ENCODE data around the gene GPR17.

Gene GPR17

DNA sequence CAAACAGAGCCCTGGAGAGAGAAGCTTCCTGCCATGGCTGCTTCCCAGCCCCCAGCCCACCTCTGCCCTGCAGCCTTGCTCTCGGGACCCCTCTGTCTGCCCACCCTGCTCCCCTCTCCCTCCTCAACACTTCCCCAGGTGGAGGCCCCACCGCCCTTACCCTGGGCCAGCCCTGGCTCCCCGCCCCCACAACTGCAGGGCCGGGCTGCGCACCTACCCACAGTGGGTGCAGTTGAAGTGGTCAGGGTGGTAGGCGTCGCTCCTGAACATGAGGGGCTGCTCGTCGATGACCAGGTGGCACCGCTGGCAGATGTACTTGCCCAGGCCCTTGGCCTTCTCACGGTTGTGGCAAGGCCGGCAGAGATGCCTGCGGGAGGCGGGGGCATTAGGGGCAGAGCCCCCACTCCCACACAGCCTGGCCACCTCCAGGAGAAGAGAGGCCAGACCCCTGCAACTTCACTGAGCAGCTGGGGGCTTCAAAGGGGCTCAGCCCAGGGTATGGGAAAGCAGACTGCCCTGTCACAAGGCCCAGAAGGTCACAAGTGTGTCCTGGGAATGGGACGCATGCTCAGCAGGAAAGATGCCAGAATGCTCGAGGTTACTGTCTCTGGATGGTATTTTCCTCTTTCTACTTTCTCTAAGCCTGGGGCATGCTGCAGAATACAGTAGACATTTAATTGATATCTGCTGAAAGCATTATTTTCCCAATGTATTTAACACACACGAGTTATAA lies 3.1 kb upstream of the GPR17 start:
- no peak for DNase-seq

DNA sequence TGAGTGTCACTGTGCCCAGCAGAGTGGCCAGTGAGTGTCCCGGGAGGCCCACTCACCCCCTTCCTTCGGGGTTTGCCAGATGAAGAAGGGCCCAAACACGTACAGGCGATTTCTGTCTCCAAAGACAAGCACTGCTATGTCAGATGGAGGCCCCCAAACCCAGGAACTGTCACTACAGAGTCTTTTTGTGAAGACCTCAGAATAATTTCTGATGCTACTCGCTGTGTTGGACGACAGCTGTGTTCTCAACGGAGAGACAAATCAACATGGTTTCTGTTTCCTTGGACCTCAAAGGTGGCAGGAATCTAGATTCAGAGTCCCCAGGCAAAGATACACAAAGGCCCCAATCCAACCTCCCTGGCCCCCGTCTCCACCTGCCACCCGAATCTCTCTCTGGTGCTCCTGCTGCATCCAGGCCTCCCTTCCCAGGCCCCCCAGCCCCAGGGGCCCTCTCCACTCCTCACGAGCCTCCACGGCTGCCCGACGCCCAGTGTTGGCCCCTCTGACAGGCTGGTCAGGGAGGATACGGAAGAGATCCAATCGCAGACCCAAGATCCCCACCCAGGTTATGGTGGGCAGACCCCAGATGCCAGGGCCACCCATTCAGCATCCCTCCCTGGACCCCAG lies 2.4 kb upstream of the GPR17 start:
- no peak for DNase-seq

DNA sequence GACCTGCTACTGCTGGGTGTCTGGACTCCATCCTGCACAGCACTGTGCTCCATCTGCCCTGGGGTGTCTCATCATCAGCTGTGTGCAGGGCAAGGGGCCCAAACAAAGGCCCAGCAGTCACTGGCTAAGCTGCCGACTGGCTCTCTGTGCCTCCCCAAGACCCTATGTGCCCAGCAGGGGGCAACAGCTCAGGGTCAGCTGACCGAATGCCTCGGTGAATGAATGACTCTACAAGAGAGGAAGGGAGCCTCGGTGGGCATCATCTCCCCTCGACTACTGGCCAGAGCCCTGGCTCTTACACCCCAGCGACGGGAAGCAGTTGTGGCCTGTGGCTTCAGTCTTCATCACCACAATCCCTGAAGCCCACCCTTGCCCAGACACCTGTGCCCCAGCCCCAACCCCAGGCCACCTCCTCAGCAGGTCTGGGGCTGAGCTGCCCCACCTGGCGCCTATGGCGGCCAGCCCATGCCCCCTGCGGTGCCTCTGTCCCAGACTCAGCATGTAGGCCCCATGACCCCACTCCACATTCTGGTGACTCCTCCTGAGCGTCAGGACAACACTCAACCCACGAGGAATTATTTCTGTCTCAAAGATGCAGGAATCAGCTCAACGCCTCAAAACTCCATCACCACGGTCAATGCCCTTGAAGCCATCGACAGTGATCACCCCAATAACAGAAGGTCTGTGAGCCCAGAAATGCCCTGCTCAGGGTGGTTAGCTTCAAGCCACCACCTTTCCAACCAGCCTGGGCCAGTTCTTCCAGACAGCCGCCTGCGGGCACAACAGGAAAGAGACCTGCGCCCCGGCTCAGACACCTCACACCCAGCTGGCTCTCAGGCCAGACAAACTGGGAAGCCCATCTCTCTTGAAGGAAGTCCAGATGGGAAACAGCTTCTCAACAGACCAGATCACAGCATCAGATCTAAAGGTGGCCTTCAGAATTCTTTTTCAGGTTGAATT lies 1.6 kb upstream of the GPR17 start:
- no peak for DNase-seq

DNA sequence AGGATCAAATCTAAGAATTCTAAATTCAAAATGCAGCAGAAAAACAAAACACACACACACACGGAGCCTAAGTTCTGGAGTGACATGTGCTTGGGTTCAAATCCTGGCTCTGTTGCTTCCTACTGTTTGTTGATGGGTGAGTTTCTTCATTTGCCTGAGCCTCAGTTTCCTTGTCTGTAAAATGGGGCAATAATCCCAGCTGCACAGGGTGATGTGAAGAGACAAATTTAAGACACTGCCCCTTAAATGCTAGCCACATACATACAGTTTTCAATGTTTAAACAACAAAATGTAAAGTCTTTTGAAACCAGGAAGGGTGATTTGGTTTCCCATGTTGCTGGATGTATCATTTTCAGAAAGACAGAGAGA lies 943 bp upstream of the GPR17 start:
- no peak for DNase-seq

DNA sequence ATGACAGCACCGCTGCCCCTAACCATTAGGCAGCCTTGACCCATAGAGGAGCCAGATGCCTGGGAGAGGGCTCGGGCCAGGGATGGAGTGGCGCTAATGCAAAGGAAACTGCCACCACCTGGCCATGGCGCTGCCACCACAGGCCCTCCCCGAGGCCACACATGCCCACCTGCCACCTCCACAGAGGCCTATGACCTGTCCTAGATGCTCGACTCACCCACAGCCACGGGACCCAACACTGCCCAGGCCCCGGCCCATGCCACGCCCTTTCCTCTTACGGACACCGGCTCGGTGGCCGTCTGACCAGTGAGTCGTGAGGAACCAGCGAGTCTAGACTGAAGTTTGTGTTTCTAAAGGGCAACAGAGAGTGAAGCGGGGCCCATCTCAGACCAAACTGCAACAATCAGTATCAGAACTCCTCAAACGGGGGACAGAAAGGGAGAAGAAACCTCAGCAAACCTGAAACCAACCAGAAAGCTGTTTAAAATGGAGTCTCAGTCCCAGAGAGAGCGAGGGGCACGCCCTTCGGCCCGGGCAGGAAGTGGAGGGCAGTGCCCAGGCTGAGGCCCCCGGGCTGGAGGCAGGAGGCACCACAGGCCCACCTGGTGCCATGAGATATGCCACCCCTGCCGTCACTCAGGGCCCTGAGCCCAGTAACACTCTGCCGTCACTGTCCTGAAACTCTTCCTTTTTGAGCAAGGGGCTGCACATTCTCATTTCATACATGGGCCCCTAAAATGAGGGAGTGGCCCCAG lies 711 bp downstream of the GPR17 start:
- DNase-seq: no peak

DNA sequence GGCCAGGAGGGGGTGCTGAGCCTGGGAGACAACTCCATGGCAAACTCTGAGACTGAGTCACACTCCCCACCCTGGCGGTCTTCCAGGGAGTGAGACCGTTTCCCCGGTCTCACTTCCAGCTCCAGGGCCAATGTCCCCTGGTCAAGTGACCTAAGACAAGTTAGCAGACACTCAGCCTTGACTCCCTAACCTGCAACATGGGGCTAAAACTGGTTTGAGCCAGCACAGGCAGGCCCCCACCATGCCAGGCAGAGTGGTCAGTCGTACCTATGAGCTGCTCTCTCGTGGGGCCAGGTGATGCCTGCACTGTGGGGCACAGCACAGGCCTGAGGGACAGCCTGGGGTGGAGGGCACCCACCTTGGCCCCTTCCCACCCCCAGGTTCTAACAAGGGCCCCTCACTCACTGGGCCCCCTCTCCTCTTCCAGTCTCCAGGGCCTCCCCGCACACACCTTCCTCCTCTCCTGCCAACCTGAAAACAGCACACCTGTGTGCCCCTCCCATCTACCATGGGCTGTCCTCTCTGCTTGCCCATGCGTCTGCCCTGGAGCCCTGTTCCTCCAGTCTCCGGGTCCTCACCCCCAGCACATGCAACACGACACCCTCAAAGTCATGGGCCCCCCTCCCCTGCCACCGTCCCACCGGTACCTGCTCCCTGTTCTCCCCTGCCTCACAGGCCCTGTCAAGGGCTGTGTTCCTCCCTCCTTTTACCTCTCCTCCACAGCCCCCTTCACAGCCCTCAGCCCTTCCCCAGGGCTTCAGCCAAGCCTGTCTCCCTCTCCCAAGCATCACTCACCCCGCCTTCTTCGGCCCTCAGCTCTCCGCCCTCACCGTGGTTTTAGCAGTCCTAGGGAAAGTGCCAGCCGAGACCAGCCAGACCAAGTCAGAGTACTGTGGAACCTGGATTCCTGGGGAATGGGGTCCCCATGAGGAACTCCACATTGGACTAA lies 1.6 kb downstream of the GPR17 start:
- DNase-seq: no peak

DNA sequence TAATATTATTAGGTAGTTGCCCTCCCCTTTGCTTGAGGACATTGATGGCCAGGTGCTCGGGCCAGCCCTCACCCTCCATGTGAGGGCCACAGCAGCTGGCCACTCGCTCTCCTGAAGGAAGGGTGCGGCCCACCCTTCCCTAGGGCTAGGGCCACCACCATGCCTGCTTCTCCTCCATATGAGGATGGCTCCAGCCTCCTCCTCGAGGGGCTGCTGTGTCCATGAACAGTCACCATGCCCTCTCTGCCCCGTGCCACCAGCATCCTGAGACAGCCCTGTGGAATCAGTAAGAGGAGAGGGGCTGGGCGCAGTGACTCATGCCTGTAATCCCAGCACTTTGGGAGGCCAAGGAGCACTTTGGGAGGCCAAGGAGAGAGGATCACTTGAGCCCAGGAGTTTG lies 2.4 kb downstream of the GPR17 start:
- DNase-seq: no peak

DNA sequence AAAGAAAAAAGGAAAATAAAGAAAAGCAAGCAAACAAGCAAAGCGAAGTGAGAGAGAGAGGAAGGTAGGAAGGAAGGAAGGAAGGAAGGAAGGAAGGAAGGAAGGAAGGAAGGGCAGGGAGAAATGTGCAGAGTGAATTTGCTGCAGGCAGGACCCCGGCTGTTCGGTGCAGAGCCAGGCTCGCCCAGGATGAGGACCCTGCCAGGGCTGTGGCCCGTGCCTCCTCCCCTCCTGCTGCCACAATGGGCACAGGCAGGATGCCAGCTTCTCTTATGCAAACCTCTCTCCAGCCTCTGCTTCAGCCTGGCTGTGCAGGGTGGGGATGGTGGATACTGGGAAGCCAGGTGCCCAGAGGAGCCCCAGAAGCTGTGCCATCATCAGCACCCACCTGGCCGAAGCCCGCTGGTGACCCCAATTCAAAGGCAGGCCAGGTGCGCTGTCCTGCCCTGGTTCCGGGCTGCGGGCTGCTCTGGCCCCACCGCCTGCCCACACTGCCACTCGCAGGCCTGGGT lies 3.2 kb downstream of the GPR17 start:
- DNase-seq: no peak

DNA sequence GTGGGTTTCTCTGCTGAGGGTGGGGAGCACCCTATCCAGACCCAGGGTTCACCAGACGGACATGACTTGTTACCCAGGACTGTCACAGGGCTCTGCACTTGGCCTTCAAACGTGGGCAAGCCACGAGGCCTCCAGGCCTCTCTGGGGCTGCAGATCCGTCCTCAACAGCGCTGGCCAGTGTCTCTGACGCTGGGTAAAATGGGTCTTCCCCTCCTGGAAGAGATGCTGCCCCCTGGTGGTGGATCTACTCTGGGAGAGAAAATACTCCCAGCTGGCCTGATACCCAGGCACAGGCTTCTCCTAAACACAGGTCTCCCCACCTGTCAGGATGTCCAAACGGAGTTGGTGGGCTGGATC lies 3.7 kb downstream of the GPR17 start:
- DNase-seq: peak; percentile 73

DNA sequence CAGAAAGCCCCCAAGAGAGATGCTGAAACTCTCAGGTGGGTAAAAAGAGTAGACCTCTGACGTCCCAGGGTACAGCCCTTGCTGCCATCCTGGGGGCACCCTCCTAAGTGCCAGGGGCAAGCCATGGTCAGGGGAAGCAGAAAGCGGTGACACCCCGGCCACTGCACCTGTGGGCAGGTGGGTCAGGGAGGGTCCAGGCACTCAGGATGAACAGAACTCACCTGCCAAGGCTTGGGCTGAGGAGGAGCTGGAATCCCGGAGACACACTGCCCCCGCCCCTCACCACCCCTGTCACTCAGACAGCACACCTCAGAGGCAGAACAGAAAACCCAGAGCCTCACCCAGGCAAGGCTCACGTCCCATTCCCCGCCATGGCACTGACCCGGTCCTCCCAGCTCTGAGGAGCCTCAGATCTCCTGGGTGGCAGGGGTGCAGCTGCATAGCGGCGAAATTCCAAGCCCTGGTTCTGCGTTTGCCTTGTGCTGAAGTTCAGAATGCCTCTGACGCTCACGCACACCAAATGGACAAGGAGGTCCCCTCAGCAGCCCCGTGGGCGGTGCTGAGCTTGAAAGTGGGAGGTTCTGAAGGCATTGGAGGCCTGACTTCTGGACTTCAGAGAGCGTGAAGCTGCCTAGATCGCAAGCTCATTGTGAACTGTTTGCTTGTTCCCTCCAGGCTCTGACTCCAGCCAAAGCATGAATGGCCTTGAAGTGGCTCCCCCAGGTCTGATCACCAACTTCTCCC lies 4.3 kb downstream of the GPR17 start:
- no peak for DNase-seq

DNA sequence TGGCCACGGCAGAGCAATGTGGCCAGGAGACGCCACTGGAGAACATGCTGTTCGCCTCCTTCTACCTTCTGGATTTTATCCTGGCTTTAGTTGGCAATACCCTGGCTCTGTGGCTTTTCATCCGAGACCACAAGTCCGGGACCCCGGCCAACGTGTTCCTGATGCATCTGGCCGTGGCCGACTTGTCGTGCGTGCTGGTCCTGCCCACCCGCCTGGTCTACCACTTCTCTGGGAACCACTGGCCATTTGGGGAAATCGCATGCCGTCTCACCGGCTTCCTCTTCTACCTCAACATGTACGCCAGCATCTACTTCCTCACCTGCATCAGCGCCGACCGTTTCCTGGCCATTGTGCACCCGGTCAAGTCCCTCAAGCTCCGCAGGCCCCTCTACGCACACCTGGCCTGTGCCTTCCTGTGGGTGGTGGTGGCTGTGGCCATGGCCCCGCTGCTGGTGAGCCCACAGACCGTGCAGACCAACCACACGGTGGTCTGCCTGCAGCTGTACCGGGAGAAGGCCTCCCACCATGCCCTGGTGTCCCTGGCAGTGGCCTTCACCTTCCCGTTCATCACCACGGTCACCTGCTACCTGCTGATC lies 4.9 kb downstream of the GPR17 start:
- no peak for DNase-seq

DNA sequence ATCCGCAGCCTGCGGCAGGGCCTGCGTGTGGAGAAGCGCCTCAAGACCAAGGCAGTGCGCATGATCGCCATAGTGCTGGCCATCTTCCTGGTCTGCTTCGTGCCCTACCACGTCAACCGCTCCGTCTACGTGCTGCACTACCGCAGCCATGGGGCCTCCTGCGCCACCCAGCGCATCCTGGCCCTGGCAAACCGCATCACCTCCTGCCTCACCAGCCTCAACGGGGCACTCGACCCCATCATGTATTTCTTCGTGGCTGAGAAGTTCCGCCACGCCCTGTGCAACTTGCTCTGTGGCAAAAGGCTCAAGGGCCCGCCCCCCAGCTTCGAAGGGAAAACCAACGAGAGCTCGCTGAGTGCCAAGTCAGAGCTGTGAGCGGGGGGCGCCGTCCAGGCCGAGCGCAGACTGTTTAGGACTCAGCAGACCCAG lies 5.4 kb downstream of the GPR17 start:
- DNase-seq: no peak

DNA sequence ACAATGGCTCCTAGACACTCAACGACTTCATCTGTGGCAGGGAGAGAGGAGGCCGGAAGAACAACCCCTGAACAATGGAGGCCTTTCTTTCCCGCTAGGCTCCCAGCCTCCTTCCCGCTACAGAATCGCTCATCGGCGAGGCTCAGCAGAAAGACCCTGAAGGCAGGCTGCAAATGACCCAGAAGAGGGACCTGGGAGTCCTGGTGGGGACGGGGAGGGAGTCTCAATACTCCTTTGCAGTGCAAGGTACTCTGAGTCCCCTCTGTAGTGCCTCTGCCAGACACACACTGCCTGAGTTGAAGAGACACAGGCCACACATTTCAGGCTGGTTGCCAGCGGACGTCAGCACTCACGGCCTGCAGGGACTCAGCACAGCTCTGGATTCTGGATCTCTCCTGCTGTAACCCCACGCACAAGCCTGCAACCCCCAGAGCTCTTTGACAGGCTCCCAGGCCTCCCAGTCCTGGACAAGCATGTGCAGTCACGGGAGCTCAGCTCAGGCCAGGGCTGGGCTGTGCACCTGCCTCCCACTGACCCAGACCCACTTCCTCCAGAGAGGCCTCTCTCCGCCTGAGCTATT lies 6.1 kb downstream of the GPR17 start:
- DNase-seq: no peak

DNA sequence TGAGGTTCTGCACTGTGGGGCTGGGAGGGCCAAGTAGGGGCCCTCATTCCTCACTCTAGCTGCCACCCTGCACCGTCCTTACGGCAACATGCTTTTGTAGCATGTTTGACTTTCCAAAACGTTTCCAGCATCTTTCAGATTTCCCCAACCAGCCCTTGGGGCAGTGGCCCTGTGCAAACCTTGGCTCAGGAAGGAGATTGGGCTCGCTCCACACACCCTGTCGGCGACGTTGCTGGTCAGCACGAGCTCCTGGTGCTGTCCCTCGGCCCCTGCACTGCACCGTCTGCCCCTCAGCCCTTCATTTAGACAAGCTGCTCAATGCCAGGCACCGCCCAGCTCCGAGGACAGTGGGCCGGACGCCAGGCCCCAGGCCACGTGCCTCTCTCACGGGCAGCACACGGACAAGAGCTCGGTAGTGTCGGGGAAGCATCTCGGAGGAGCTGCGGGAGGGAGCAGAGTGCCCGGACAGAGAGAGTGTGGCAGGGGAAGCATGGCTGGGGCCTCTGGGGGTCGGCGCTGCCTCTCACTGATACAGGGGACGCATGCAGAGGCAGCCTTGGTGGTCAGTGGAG lies 6.9 kb downstream of the GPR17 start:
- no peak for DNase-seq

DNA sequence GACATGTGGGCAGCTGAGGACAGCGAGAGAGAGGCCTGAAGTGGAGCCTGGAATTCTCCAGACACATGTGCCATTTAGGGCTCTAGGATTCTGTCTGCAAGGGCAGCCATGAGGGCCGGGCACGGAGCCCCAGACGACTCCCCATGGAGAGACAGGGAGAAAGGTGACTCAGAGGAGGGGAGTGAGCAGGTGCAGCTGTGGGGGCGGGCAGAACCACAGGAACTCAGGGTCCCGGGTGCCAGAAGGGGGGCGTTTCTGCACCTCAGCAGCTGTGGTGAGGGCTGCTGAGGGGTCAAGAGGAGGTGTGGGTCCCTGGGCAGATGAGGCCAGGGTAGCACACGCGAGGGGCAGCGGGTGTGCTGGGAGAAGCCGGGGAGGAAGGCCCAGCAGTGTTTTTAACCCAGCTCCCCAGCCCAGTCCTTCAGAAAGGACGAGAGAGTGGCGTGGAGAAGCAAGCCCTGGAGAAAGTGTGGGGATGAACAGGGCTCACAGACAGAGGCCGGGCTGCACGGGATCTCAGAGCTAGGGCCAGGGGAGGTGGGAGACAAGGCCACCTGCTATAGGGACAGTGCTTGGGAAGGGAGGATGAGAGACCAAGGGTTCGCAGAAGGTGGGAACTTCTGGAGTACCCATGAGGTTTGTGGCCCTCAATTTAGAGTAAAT lies 7.6 kb downstream of the GPR17 start:
- no peak for DNase-seq

DNA sequence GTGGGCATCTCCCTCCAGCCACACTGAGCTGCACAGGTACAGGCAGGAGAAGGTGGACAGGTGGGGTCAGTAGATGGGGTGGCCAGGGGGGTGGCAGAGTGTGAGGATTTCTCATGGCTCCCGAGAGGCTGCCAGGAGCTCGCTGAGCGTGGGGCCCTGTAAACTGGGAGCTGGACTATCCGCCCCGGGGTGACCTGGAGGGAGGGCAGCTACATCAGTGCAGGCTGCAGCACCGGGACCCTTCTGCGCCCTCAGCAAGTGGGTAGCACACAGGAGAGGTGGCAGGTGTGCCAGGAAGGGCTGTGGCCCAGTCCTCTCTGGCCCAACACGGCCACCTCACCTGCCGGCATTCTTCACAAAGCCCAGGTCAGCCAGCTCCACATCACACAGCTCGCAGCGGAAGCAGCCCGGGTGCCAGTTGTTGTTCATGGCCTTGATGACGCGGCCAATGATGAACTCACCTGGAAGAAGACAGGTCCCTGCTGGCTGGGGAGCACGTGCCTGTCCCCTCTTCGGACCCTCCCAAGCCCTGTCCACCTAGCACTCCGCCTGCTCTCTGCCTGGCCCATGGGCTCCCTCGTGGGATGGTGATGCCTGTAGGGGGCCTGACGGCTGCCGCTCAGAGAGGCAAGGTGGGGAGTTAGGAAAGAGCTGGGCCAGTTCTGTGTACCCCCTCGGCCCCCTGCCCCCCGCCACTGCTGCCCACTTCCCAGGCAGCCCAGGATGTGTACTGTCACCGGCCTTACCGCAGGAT lies 8.3 kb downstream of the GPR17 start:
- no peak for DNase-seq

DNA sequence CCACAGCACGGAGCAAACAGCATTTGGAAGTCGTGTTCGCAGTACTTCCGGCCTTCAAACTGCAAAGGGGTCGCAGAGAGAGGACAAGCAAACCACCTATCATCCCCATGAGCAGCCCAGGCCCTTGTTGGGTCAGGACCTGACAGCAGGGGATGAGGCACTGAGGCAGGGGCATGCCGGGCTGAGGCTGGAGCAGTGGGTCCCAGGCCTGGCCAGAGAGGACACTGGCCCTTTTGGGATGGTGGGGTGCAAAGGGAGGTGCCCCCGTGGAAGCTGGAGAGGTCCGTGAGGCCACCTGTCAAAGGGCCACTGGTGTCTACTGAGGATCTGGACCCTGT lies 8.9 kb downstream of the GPR17 start:
- DNase-seq: no peak
